Measurements from ENCODE around the gene ASGR2.

The ASGR2 gene

GRCh38 chr17:7068268-7068667 lies 46.4 kb downstream of the ASGR2 start:
- H3K36me3 ChIP-seq (ENCODE audit: control insufficient read depth, insufficient read depth, low read length): no peaks in the 10 kb centered on the region
- H3K4me3 ChIP-seq (ENCODE audit: low read length): no peak overlapping the region
- H3K9ac ChIP-seq (ENCODE audit: low read length): no peak overlapping the region
- no peaks in the 10 kb centered on the region for H3K9me3 ChIP-seq (ENCODE audit: control insufficient read depth, low read length)
- H3K4me1 ChIP-seq (ENCODE audit: control insufficient read depth, insufficient read depth, low read length): no peaks in the 10 kb centered on the region
- no peaks in the 10 kb centered on the region for H3K27me3 ChIP-seq (ENCODE audit: control insufficient read depth, insufficient read depth, low read length)

DNA sequence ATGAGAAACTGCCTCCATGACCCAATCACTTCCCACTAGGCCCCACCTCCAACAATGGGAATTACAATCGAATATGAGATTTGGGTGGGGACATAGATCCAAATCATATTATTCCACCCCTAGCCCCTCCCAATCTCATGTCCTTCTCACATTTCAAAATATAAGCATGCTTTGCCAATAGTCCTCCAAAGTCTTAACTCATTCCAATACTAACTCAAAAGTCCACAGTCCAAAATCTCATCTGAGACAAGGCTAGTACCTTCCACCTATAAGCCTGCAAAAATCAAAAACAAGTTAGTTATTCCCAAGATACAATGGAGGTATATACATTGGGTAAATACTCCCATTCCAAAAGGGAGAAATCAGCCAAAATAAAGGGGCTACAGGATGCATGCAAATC lies 47.4 kb downstream of the ASGR2 start:
- H3K27me3 ChIP-seq (ENCODE audit: control insufficient read depth, insufficient read depth, low read length): no peaks in the 10 kb centered on the region
- no peaks in the 10 kb centered on the region for H3K36me3 ChIP-seq (ENCODE audit: control insufficient read depth, insufficient read depth, low read length)
- no peaks in the 10 kb centered on the region for H3K4me1 ChIP-seq (ENCODE audit: control insufficient read depth, insufficient read depth, low read length)
- no peak overlapping the region for H3K4me3 ChIP-seq (ENCODE audit: low read length)
- no peak overlapping the region for H3K9ac ChIP-seq (ENCODE audit: low read length)
- no peaks in the 10 kb centered on the region for H3K9me3 ChIP-seq (ENCODE audit: control insufficient read depth, low read length)

GRCh38 chr17:7064261-7064660 lies 50.4 kb downstream of the ASGR2 start:
- no peaks in the 10 kb centered on the region for H3K27me3 ChIP-seq (ENCODE audit: control insufficient read depth, insufficient read depth, low read length)
- H3K9me3 ChIP-seq (ENCODE audit: control insufficient read depth, low read length): no peaks in the 10 kb centered on the region
- H3K4me3 ChIP-seq (ENCODE audit: low read length): no peak overlapping the region
- no peaks in the 10 kb centered on the region for H3K36me3 ChIP-seq (ENCODE audit: control insufficient read depth, insufficient read depth, low read length)
- no peak overlapping the region for H3K9ac ChIP-seq (ENCODE audit: low read length)
- peaks cover 9% of the 10 kb centered on the region for H3K4me1 ChIP-seq (ENCODE audit: control insufficient read depth, insufficient read depth, low read length)

DNA sequence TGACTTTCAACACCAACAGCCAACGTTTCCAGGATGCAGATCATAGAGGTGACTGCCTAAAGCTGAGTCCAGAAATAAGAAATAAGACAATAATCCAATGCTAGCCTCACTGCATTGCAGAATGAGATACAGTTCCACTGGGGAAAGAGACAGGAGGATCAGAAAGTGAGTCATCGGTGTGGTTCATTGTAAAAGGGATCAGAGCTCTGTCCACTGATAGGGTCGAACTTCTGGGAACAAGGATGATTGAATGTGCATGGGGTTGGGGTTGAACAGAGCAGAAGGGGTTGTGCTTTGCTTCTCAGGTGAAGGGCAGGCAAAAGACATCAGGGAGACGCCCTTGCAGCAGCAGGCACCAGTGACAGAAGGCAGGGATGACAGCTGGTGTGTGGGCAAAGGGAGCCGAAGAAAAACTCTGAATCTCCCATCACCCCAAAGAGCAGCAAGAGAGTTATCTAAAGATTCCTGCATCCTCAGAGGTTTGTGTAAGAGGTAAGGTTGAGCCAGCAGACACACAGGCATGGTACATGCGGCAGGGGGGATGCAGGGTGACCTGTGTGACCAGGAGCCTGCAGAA lies 51.0 kb downstream of the ASGR2 start:
- Histone ChIP-seq H3K4me3 (ENCODE audit: low read length) (no peak overlapping the region), H3K36me3 (ENCODE audit: control insufficient read depth, insufficient read depth, low read length) (no peaks in the 10 kb centered on the region), H3K9me3 (ENCODE audit: control insufficient read depth, low read length) (no peaks in the 10 kb centered on the region), H3K4me1 (ENCODE audit: control insufficient read depth, insufficient read depth, low read length) (peaks cover 9% of the 10 kb centered on the region), H3K9ac (ENCODE audit: low read length) (no peak overlapping the region), H3K27me3 (ENCODE audit: control insufficient read depth, insufficient read depth, low read length) (no peaks in the 10 kb centered on the region)

DNA sequence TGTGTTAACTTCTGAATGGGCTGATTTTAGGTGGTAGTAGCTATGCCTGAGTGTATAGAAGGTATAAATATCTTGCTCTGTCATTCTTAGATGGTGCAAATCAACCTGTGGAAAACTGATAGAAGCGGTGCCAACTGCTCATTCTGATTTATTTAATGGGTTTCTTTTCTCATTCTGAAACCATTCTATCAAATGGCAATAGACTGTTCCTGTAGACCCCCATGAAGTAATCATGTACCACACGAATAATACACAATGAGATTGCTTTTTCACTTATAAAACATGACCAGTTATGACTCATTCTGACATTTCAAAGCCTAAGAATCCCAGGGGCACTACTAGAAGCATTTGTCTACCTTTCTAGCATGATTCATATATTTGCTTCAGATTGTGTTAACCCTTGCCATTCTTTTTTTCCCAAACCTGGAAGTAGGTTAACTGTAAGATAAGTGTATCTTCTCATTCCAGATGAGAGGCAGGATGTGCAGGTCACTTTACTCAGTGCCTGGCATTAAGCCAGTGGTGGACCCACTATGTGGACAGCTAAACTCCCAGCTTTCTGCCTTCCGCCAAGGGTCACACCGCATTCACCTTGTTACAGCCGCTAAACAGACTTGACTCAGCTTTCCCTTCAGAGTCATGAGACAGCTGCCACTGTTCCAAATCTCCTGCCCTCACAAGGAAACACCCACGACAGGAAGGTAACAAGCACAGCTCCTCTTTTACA lies 54.3 kb downstream of the ASGR2 start:
- Histone ChIP-seq H3K4me1 (ENCODE audit: control insufficient read depth, insufficient read depth, low read length) (peaks cover 9% of the 10 kb centered on the region), H3K9ac (ENCODE audit: low read length) (no peak overlapping the region), H3K36me3 (ENCODE audit: control insufficient read depth, insufficient read depth, low read length) (no peaks in the 10 kb centered on the region), H3K9me3 (ENCODE audit: control insufficient read depth, low read length) (no peaks in the 10 kb centered on the region), H3K27me3 (ENCODE audit: control insufficient read depth, insufficient read depth, low read length) (no peaks in the 10 kb centered on the region), H3K4me3 (ENCODE audit: low read length) (no peak overlapping the region)

- no peaks in the 10 kb centered on the region for H3K36me3 ChIP-seq (ENCODE audit: control insufficient read depth, insufficient read depth, low read length)
- no peaks in the 10 kb centered on the region for H3K9me3 ChIP-seq (ENCODE audit: control insufficient read depth, low read length)
- no peak overlapping the region for H3K4me3 ChIP-seq (ENCODE audit: low read length)
- no peak overlapping the region for H3K9ac ChIP-seq (ENCODE audit: low read length)
- peaks cover 9% of the 10 kb centered on the region for H3K4me1 ChIP-seq (ENCODE audit: control insufficient read depth, insufficient read depth, low read length)
- no peaks in the 10 kb centered on the region for H3K27me3 ChIP-seq (ENCODE audit: control insufficient read depth, insufficient read depth, low read length)
These were observed 55.7 kb downstream of the ASGR2 start for GRCh38 chr17:7058831-7059447.

DNA sequence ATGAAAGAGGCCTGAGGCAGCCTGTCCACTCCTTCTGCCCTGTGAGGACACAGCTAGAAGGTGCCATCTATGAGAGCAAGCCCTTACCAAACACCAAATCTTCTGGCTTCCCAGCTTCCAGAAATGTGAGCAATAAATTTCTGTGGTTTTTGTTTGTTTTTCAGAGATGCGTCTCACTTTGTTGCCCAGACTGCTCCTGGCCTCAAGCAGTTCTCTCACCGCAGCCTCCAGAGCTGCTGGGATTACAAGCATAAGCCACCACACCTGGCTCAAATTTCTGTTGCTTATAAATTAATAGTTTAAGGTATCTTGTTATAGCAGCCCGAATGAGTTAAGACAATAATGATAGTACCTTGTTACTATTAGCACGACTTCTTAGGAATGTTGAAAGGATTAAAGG lies 58.2 kb downstream of the ASGR2 start:
- no peak overlapping the region for H3K4me3 ChIP-seq (ENCODE audit: low read length)
- H3K36me3 ChIP-seq (ENCODE audit: control insufficient read depth, insufficient read depth, low read length): no peaks in the 10 kb centered on the region
- H3K9me3 ChIP-seq (ENCODE audit: control insufficient read depth, low read length): no peaks in the 10 kb centered on the region

More for the DNA sequence above, 58.2 kb downstream of the ASGR2 start:
- Histone ChIP-seq H3K4me1 (ENCODE audit: control insufficient read depth, insufficient read depth, low read length) (peaks cover 9% of the 10 kb centered on the region), H3K9ac (ENCODE audit: low read length) (no peak overlapping the region), H3K27me3 (ENCODE audit: control insufficient read depth, insufficient read depth, low read length) (peaks cover 3% of the 10 kb centered on the region)
